Activated naive CD8-positive, alpha-beta T cell (primary cell): ENCODE results near the gene IGFBP7.
A peak's percentile ranks its signal among the peaks of the same experiment; 100 is the strongest.

Experiments
- H3K27ac Mint-ChIP-seq: one replicate; pipeline ENCODE4 v1.8.0; 2021; ENCODE audit warnings: mixed read lengths
- H3K27me3 Mint-ChIP-seq: one replicate; pipeline ENCODE4 v1.8.0; 2021; ENCODE audit warnings: mixed read lengths
- H3K36me3 Mint-ChIP-seq: one replicate; pipeline ENCODE4 v1.8.0; 2021; ENCODE audit warnings: mixed read lengths
- H3K4me1 Mint-ChIP-seq: one replicate; pipeline ENCODE4 v1.8.0; 2021; ENCODE audit warnings: low read depth, mixed read lengths
- H3K4me3 Mint-ChIP-seq: one replicate; pipeline ENCODE4 v1.8.0; 2021; ENCODE audit warnings: mild to moderate bottlenecking, mixed read lengths
- H3K9me3 Mint-ChIP-seq: one replicate; pipeline ENCODE4 v1.8.0; 2021; ENCODE audit warnings: low read depth, mixed read lengths

The IGFBP7 gene

DNA sequence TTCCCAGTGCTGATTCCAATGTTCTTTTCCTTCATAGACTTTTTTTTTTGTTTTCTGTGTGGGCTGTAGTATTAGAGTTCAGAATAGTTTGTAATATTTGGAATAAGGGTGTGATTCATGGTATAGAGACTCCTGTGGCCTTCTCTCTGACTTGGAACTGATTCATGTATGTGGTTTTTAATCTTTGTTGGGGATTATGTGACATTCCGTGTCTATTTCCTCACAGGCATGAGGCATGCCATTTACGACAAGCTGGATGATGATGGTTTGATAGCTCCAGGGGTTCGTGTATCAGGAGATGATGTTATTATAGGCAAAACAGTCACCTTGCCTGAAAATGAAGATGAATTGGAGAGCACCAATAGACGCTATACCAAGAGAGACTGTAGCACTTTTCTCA lies 87.1 kb downstream of the IGFBP7 start:
- H3K27me3 Mint-ChIP-seq: no peaks in the 10 kb centered on the region
- peaks cover 3% of the 10 kb centered on the region for H3K4me1 Mint-ChIP-seq
- H3K4me3 Mint-ChIP-seq: no peak overlapping the region
- no peaks in the 10 kb centered on the region for H3K9me3 Mint-ChIP-seq
- no peak overlapping the region for H3K27ac Mint-ChIP-seq
- peaks cover 6% of the 10 kb centered on the region for H3K36me3 Mint-ChIP-seq

DNA sequence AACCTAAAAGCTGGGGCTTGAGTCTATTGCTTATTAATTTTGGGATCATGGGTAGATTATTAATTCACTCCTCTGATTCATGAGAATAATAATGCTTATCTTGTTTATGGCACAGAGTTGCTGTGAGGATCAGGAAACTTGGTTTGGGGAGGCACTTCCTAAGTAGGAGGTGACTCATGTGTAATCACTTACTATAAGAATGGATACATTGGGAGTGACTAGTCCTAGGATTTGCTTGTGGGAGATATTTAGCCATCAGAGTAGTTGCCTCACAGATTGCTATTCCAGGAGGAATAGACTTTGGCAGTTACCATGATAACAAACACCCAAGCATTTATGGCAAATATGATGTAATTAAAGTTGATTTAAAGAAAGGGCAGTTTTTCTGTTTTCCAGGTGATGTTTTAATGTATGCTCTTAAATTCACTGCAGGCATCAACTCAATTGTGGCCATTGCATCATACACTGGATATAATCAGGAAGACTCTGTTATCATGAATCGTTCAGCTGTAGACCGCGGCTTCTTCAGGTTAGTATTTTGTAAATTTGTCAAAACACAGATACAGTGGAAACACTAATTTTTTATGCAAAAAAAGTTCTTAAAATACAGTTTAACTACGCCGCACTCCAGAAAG lies 89.6 kb downstream of the IGFBP7 start:
- Mint-ChIP-seq H3K4me1 (peaks cover 2% of the 10 kb centered on the region), H3K27ac (peak overlapping the region; percentile 64), H3K4me3 (no peak overlapping the region), H3K27me3 (no peaks in the 10 kb centered on the region), H3K9me3 (no peaks in the 10 kb centered on the region), H3K36me3 (peaks cover 10% of the 10 kb centered on the region)

DNA sequence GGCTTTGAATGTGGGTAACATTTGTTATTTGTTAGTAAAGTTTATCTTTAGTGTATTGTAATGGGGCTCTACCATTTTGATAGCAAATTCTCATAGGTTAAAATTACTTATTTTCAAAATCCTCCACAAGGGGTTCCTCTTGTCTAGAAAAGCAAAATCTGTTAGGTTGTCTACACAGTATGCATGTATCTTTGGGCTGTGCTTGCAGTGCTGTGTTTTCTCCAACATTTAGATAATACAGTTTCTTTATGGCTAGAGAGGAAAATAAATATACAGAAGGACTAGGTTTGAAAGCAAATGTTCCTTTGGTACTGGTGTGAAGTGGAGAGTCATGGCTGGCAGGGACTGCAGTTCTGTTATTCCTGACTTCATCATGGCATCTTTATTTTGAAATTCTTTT lies 91.2 kb downstream of the IGFBP7 start:
- H3K9me3 Mint-ChIP-seq: no peaks in the 10 kb centered on the region
- no peak overlapping the region for H3K4me3 Mint-ChIP-seq
- peaks cover 2% of the 10 kb centered on the region for H3K4me1 Mint-ChIP-seq
- H3K36me3 Mint-ChIP-seq: peaks cover 10% of the 10 kb centered on the region
- H3K27ac Mint-ChIP-seq: peak overlapping the region; percentile 7
- no peaks in the 10 kb centered on the region for H3K27me3 Mint-ChIP-seq

DNA sequence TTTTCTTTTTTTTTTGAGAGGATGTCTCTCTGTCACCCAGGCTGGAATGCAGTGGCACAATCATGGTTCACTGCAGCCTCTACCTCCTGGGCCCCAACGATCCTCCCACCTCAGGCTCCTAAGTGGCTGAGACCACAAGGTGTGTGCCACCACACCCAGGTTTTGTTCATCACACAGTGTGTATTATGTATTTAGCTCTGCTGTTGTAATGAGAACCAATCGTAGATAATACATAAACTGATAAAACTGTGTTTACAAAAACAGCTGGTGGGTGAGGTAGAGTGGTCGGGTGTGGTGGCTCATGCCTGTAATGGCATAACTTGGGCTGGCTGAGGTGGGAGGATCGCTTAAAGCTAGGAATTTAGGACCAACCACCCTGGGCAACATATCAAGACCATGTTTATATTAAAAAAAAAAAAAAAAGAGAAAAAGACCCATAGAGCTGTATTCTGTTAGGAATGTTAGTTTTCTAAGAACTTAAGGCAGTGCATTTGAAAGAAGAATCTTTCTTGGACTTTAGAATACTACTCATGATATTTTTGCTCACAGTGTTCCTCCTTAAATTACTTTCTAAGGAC lies 96.6 kb downstream of the IGFBP7 start:
- H3K27me3 Mint-ChIP-seq: no peaks in the 10 kb centered on the region
- peaks cover 10% of the 10 kb centered on the region for H3K36me3 Mint-ChIP-seq
- H3K27ac Mint-ChIP-seq: peak overlapping the region; percentile 28
- peaks cover 8% of the 10 kb centered on the region for H3K4me1 Mint-ChIP-seq
- no peak overlapping the region for H3K4me3 Mint-ChIP-seq
- H3K9me3 Mint-ChIP-seq: no peaks in the 10 kb centered on the region

DNA sequence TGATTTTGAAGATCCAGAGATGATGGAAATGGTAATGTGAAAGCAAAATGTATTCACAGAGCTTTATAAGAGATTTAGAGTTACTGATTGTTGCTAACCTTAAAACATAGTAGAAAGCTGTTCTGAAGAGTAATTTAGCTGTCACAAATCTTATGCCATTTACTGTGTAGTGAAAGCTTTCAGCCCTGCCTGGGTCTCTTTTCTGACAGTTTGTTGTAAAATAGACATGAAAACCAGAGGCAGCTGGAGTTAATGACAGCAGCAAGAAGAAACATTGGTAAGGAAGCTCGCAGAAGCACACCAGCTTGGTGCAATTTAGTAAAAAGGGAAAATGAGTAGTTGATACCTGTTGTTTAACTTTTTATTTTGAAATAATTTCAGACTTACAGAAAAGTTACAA lies 110.4 kb downstream of the IGFBP7 start:
- no peak overlapping the region for H3K27ac Mint-ChIP-seq
- peaks cover 7% of the 10 kb centered on the region for H3K4me1 Mint-ChIP-seq
- no peaks in the 10 kb centered on the region for H3K27me3 Mint-ChIP-seq
- no peaks in the 10 kb centered on the region for H3K9me3 Mint-ChIP-seq
- H3K4me3 Mint-ChIP-seq: no peak overlapping the region
- peaks cover 9% of the 10 kb centered on the region for H3K36me3 Mint-ChIP-seq

DNA sequence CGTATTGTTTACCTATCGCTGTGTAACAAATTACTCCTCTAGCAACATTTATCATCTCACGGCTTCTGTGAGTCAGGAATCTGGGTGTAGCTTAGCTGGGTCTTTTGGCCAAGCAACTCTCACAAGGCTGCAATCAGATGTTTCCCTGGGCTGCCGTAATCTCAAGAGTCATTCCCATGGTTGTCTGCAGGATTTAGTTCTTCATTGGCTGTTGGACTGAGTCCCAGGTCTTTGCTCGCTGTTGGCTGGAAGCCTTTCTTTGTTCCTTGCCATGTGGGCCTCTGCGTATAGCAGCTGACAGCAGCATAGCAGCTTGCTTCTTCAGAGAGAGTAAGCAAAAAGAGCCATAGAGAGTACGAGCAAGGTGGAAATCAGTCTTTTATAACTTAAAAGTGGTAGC lies 114.7 kb downstream of the IGFBP7 start:
- Mint-ChIP-seq H3K27me3 (no peaks in the 10 kb centered on the region), H3K36me3 (peaks cover 7% of the 10 kb centered on the region), H3K27ac (no peak overlapping the region), H3K4me1 (peaks cover 28% of the 10 kb centered on the region), H3K9me3 (no peaks in the 10 kb centered on the region), H3K4me3 (no peak overlapping the region)

DNA sequence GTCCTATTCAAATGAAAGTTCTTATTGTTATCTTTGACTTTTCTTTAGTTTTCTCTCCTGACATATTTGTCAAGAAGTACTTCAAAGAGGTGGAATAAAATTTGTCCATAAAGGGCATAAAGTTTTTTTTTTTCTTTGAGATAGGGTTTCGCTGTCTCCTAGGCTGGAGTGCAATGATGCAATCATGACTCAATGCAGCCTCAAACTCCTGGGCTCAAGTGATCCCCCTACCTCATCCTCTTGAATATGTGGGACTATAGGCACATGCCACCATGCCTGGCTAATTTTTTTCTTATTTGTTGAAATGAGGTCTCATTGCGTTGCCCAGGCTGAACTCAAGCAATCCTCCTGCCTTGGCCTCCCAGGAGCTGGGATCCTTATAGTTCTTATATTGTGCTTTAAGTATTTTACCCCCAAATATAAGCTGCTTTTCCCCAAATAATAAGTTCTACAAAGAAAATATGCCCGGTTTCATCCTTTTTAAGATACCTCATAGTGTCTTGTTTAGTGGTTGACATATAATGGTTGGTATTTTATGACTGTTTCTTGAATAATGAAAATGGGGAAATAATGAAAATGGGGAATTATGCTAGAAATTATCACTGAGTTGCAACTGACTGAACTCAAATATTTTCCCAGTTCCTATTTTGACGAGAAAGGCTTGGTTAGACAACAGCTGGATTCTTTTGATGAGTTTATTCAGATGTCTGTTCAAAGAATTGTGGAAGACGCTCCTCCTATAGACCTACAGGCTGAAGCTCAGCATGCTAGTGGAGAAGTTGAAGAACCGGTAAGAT lies 119.9 kb downstream of the IGFBP7 start:
- Mint-ChIP-seq H3K4me3 (no peak overlapping the region), H3K27me3 (no peaks in the 10 kb centered on the region), H3K9me3 (no peaks in the 10 kb centered on the region), H3K27ac (peak overlapping the region; percentile 46), H3K4me1 (peaks cover 52% of the 10 kb centered on the region), H3K36me3 (peaks cover 5% of the 10 kb centered on the region)

DNA sequence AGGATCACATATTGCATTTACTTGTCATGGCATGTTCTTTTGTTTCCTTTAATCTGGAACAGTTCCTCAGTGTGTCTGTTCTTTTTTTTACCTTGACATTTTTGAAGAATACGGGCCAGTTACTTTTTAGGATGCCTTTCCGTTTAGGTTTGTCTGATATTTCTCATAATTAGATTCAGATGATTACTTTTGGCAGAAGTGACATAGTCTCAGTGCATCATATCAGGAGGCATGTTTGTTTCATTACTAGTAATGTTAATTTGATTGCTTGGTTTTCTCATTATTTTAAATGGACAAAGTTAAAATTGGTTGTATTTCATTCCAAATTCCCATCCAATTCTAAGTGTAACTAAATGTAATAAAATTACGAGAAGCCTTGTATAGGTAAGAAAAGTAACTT lies 123.2 kb downstream of the IGFBP7 start:
- peaks cover 7% of the 10 kb centered on the region for H3K36me3 Mint-ChIP-seq
- no peak overlapping the region for H3K4me3 Mint-ChIP-seq
- H3K27ac Mint-ChIP-seq: no peak overlapping the region
- no peaks in the 10 kb centered on the region for H3K9me3 Mint-ChIP-seq
- H3K27me3 Mint-ChIP-seq: no peaks in the 10 kb centered on the region
- peaks cover 67% of the 10 kb centered on the region for H3K4me1 Mint-ChIP-seq

DNA sequence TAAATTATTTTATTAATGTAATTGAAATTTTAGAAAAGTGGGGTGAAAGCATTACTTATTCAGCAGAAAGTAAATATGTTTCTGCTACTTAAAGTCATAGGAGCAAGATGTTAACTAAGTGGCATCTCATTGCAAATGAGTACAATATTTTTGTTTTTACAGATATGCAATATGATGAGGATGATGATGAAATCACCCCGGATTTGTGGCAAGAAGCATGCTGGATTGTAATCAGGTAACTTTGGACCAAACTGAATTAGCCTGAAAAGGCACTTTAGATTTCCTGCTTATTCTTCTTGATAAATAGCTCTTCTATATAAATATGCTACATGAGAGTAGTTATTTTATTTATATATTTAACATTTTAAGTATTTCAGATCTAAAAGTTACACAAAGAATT lies 124.0 kb downstream of the IGFBP7 start:
- H3K36me3 Mint-ChIP-seq: peaks cover 13% of the 10 kb centered on the region
- no peaks in the 10 kb centered on the region for H3K27me3 Mint-ChIP-seq
- peaks cover 67% of the 10 kb centered on the region for H3K4me1 Mint-ChIP-seq
- H3K27ac Mint-ChIP-seq: no peak overlapping the region
- H3K9me3 Mint-ChIP-seq: no peaks in the 10 kb centered on the region
- H3K4me3 Mint-ChIP-seq: no peak overlapping the region

DNA sequence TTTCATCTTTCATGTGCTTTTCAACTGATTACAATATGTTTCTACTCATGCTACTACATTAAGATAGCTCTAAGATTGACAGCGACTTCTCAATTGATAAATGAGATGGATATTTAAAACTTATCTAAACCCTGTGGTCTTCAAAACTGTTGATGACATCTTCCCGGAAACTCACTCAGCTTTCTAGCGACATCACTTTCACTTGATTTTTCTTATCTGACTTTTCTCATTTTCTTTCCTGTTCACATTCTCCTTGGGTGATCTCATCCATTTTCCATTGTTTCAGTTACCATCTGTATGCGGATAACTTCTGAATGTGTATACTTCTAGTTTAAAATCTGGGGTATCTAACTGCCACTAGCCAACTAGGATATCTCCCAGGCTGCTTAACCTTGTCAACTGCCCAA lies 128.4 kb downstream of the IGFBP7 start:
- H3K9me3 Mint-ChIP-seq: no peaks in the 10 kb centered on the region
- H3K27ac Mint-ChIP-seq: peak overlapping the region; percentile 79
- peak overlapping the region; percentile 100 for H3K4me3 Mint-ChIP-seq
- peaks cover 59% of the 10 kb centered on the region for H3K4me1 Mint-ChIP-seq
- no peaks in the 10 kb centered on the region for H3K27me3 Mint-ChIP-seq
- H3K36me3 Mint-ChIP-seq: peaks cover 12% of the 10 kb centered on the region
